GM06990 (cell line): ENCODE results near the gene DGKB.

Experiments
- DNase-seq: peaks from one replicate; pipeline ENCODE4 v3.0.0-alpha.2; 2011; ENCODE audit not compliant: insufficient read length; ENCODE audit errors: extremely low read depth
- H3K27me3 ChIP-seq: replicated peaks from 2 replicates; pipeline ENCODE4 v1.6.0; 2011; ENCODE audit warnings: low read length; ENCODE audit not compliant: control insufficient read depth, insufficient read depth
- H3K36me3 ChIP-seq: 2 replicates; pipeline ENCODE4 v1.5.1; 2011; ENCODE audit warnings: low read length; ENCODE audit not compliant: control insufficient read depth, insufficient read depth
- H3K4me3 ChIP-seq: replicated peaks from 2 replicates; pipeline ENCODE4 v1.5.1; 2011; ENCODE audit warnings: low read depth, mild to moderate bottlenecking, control low read depth, low read length
- TF ChIP-seq, protein P1 (sequence below): IDR thresholded peaks from 2 replicates; pipeline ENCODE4 v1.5.1; 2011; ENCODE audit warnings: low read length, control low read depth, mild to moderate bottlenecking, inconsistent platforms; ENCODE audit not compliant: insufficient read depth, poor library complexity, severe bottlenecking

Gene DGKB

DNA sequence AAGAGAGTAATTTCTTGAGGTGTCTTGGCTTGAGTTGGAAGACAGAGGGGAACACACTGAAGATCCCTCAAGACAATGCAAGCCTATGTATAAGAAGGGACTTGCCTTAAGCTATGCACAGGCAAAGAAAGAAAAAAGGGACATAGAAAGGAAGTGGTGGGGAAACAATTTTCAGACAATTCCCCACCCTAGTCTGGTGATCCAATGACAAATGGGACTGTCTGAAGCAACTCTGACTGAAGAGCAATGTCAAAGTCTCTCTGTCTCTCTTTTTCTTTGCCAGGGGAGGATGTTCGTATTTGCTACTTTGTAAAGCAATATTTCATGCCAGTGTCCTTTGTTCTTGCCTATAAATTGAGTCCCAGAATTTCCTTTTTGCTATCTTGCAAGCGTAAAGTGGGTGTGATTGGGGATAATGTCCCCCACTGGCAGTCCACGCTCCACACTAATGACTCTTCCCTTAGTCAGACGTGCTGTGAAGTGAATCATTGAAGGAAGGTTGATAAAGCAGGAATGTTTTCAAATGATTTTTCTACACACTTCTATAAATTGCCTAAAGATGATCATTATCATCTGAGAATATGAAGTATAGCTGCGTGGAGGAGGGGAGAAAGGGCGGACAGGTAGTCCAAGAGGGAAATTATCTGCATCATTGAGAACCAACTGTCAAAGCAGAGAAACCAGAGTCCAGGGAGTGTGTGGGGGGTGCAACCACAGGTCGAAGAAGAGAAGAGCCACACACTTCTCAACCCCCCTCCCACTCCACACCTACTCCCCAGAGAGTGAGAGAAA, 669.3 kb downstream of the DGKB start:
- Histone ChIP-seq H3K36me3 (no peaks in the 10 kb centered on the region), H3K4me3 (no peak overlapping the region), H3K27me3 (no peaks in the 10 kb centered on the region)
- DNase-seq: no peak
- TF ChIP-seq, protein P1, sequence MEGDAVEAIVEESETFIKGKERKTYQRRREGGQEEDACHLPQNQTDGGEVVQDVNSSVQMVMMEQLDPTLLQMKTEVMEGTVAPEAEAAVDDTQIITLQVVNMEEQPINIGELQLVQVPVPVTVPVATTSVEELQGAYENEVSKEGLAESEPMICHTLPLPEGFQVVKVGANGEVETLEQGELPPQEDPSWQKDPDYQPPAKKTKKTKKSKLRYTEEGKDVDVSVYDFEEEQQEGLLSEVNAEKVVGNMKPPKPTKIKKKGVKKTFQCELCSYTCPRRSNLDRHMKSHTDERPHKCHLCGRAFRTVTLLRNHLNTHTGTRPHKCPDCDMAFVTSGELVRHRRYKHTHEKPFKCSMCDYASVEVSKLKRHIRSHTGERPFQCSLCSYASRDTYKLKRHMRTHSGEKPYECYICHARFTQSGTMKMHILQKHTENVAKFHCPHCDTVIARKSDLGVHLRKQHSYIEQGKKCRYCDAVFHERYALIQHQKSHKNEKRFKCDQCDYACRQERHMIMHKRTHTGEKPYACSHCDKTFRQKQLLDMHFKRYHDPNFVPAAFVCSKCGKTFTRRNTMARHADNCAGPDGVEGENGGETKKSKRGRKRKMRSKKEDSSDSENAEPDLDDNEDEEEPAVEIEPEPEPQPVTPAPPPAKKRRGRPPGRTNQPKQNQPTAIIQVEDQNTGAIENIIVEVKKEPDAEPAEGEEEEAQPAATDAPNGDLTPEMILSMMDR: no peak

DNA sequence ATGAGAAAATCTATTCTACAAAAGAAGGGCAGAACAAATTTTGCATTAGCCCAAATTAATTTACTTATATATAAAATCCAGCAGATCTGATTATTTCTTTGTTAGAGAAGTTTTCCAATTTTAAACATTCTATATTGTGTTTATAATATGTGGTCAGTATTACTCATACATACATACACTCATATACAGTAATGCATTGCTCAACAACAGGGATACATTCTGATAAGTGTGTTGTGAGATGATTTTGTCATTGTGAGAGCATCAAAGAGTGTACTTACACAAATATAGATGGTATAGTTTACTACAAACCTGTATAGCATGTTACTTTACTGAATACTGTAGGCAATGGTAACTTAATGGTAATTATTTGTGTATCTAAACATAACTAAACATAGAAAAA, 673.5 kb downstream of the DGKB start:
- Histone ChIP-seq H3K36me3 (no peaks in the 10 kb centered on the region), H3K4me3 (no peak overlapping the region), H3K27me3 (no peaks in the 10 kb centered on the region)
- TF ChIP-seq, protein P1: no peak
- DNase-seq: no peak

DNA sequence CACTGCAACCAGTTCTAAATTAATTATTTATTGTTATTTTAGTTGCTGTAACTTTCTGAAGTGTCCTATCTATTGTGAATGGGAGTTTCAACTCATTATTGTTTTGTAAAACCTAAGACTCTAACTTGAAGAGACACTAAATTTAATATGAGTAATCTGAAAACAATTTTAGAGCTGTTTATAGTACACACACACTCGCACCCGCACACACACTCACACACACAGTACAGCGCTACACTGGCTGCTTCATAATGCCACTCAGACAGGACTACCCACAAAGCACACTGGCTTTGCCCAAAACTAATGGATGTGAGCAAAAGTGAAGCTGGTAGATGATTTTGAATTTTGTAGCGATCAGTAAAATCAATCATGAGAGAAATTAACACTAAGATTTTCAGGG, 674.2 kb downstream of the DGKB start:
- H3K36me3 ChIP-seq: no peaks in the 10 kb centered on the region
- no peaks in the 10 kb centered on the region for H3K27me3 ChIP-seq
- TF ChIP-seq, protein P1: no peak
- no peak overlapping the region for H3K4me3 ChIP-seq
- DNase-seq: no peak

DNA sequence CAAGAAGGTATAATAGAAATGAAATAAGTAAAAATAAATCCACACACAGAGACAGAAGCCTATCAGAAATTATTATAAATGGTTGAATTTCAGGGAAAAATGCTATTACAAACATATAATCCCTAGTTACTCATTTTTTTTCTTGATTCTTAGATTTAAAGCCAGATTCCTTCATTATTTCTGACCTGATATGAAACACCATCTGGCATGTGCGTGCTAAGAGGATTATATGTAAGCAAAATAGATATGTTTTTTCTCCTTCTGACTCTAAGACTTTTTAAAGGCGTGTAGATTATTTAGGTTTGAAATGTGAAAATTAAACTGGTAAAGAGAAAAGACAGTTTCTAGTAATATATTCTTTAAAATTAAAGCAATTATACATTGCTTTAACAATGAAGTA, 676.4 kb downstream of the DGKB start:
- Histone ChIP-seq H3K27me3 (no peaks in the 10 kb centered on the region), H3K36me3 (no peaks in the 10 kb centered on the region), H3K4me3 (no peak overlapping the region)
- TF ChIP-seq, protein P1: no peak
- no peak for DNase-seq

DNA sequence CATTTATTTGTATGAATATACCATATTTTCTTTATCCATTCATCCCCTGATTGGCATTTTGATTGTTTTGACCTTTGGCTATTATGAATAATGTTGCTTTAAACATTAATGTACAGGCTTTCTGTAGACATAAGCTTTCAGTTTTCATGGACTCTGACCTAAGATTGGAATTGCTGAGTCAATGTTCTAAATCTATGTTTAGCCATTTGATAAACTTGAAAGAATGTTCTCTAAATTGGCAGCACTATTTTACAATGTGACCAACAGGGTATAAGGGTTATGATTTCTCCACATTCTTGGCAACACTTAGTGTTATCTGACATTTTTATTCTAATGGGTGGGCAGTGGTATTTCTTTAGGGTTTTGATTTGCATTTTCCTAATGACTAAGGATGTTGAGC, 683.4 kb downstream of the DGKB start:
- TF ChIP-seq, protein P1: no peak
- no peak for DNase-seq
- H3K36me3 ChIP-seq: no peaks in the 10 kb centered on the region
- H3K4me3 ChIP-seq: no peak overlapping the region
- no peaks in the 10 kb centered on the region for H3K27me3 ChIP-seq

DNA sequence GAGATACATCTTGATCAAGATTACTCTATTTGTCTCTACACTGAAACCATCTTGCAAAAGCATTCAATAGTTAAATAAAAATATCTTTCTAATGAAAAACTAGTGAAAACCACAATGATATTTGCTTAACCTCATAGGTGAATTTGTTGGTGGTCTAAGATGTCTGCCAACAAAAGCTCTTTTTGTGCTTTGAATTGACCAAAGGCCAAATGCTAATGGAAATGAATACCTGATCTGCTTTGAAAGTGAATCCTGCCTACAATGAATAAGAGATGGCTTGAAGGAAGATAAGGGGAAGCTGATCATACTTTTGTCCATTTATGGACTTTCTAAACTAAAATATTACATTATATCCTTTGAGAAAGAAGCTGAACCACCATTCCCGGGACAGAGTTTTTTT, 684.2 kb downstream of the DGKB start:
- Histone ChIP-seq H3K4me3 (no peak overlapping the region), H3K36me3 (no peaks in the 10 kb centered on the region), H3K27me3 (no peaks in the 10 kb centered on the region)
- TF ChIP-seq, protein P1: no peak
- DNase-seq: no peak
